ENCODE measurements around the gene STXBP2. TPM values are rescaled to one million over a fixed set of nuclear protein-coding genes. Genes with fewer than 3 reads are reported as not detected.

Gene STXBP2
- total RNA-seq, 1 donor, result 187 TPM

- DNase-seq (ENCODE audit: low read depth in 2 of 3, low spot score in 2 of 3), result no peak
Observed at GRCh38 chr19:7677669-7678311, 40.9 kb downstream of the STXBP2 start.

- DNase-seq (ENCODE audit: low read depth in 2 of 3, low spot score in 2 of 3), result peak; percentile 41 to 76 (median 74)
Observed at GRCh38 chr19:7678971-7679751, 42.3 kb downstream of the STXBP2 start.

- DNase-seq (ENCODE audit: low read depth in 2 of 3, low spot score in 2 of 3), result no peak
Observed at GRCh38 chr19:7679771-7680605, 43.1 kb downstream of the STXBP2 start.

GRCh38 chr19:7680606-7681339, 43.9 kb downstream of the STXBP2 start, which contains the start of gene TRAPPC5:
Gene TRAPPC5, plus strand, starts transcription at chr19:7680833. Its CDS starts 1,421 bp downstream, at chr19:7682254.
- peak; percentile 85 to 89 (median 85) for DNase-seq (ENCODE audit: low read depth in 2 of 3, low spot score in 2 of 3)

GRCh38 chr19:7681340-7682174, 44.6 kb downstream of the STXBP2 start:
- peak; percentile 62 to 95 (median 93) for DNase-seq (ENCODE audit: low read depth in 2 of 3, low spot score in 2 of 3)

- no peak for DNase-seq (ENCODE audit: low read depth in 2 of 3, low spot score in 2 of 3)
Observed at GRCh38 chr19:7682175-7682855, 45.4 kb downstream of the STXBP2 start.

GRCh38 chr19:7685546-7686445, 48.9 kb downstream of the STXBP2 start:
- DNase-seq (ENCODE audit: low read depth in 2 of 3, low spot score in 2 of 3), result no peak

- DNase-seq (ENCODE audit: low read depth in 2 of 3, low spot score in 2 of 3), result no peak
Observed at GRCh38 chr19:7687177-7687576, 50.3 kb downstream of the STXBP2 start.

- DNase-seq (ENCODE audit: low read depth in 2 of 3, low spot score in 2 of 3), result no peak
Observed at GRCh38 chr19:7689165-7689564, 52.3 kb downstream of the STXBP2 start.

- DNase-seq (ENCODE audit: low read depth in 2 of 3, low spot score in 2 of 3), result no peak
Observed at GRCh38 chr19:7690779-7691258, 53.9 kb downstream of the STXBP2 start.

GRCh38 chr19:7691497-7691896, 54.6 kb downstream of the STXBP2 start:
- no peak for DNase-seq (ENCODE audit: low read depth in 2 of 3, low spot score in 2 of 3)

GRCh38 chr19:7692417-7693088, 55.6 kb downstream of the STXBP2 start:
- DNase-seq (ENCODE audit: low read depth in 2 of 3, low spot score in 2 of 3), result no peak

GRCh38 chr19:7694499-7694898, 57.6 kb downstream of the STXBP2 start:
- no peak for DNase-seq (ENCODE audit: low read depth in 2 of 3, low spot score in 2 of 3)

All from hematopoietic multipotent progenitor cell (in vitro differentiated cells).